Kidney (tissue), 14 donors: ENCODE results near the gene LBX2. TPM values are rescaled to one million over a fixed set of nuclear protein-coding genes. Genes with fewer than 3 reads are reported as not detected.

Experiments
- DNase-seq, 5 donors: peaks; one replicate each; pipeline ENCODE4 v3.0.0-alpha.2; 2013 to 2020
- FAIRE-seq: peaks from 2 replicates; lab custom pipeline; 2012; peaks lifted over from hg19 to GRCh38; lab: Jason Lieb, UNC
- H3K27ac ChIP-seq, 2 donors: one replicate each; pipeline ENCODE4 v1.7.0; 2013; ENCODE audit warnings: low read depth in 2 of 2, low read length in 2 of 2, inconsistent platforms in 1 of 2
- H3K27me3 ChIP-seq: one replicate; pipeline ENCODE4 v1.7.1; 2013; ENCODE audit warnings: low read length, inconsistent platforms; ENCODE audit not compliant: control insufficient read depth, insufficient read depth
- H3K36me3 ChIP-seq, 3 donors: one replicate each; pipeline versions ENCODE4 v1.7.0 to v1.7.1; 2013; ENCODE audit warnings: low read length in 3 of 3, control low read depth in 1 of 3, inconsistent platforms in 1 of 3; ENCODE audit not compliant: insufficient read depth in 3 of 3, control insufficient read depth in 2 of 3
- H3K4me1 ChIP-seq, 3 donors: one replicate each; pipeline versions ENCODE4 v1.7.0 to v1.7.1; 2013; ENCODE audit warnings: low read length in 3 of 3, inconsistent platforms in 1 of 3, low read depth in 1 of 3; ENCODE audit not compliant: control insufficient read depth in 2 of 3, insufficient read depth in 2 of 3
- H3K4me3 ChIP-seq, 3 donors: one replicate each; pipeline versions ENCODE4 v1.7.0 to v1.8.1; 2013; ENCODE audit warnings: low read length in 3 of 3, control low read depth in 1 of 3, inconsistent platforms in 1 of 3
- H3K9ac ChIP-seq, 3 donors: one replicate each; pipeline versions ENCODE4 v1.7.0 to v1.7.1; 2013; ENCODE audit warnings: low read length in 3 of 3, control low read depth in 1 of 3, inconsistent platforms in 1 of 3
- H3K9me3 ChIP-seq, 3 donors: one replicate each; pipeline versions ENCODE4 v1.7.0 to v1.7.1; 2013; ENCODE audit warnings: low read length in 3 of 3, control low read depth in 1 of 3, inconsistent platforms in 1 of 3; ENCODE audit not compliant: control insufficient read depth in 2 of 3, insufficient read depth in 1 of 3
- CTCF ChIP-seq: IDR thresholded peaks from 3 replicates; pipeline ENCODE4 v1.5.1; 2012; ENCODE audit warnings: mild to moderate bottlenecking, moderate library complexity, borderline replicate concordance; ENCODE audit not compliant: insufficient read depth; ENCODE audit errors: extremely low read depth
- intact Hi-C: fragments of 100-400 bp; cut with DNase I; formaldehyde crosslinking; loops from one replicate; pipeline ENCODE4 v1.11.1; 2022
- polyA plus RNA-seq: library from polyadenylated mRNA; stranded (reverse); fragments of 350-450 nt; fragmentation: Illumina TruSeq; extraction: RNeasy Lipid Tissue Mini Kit (QIAGEN cat#74804); gene quantifications from one replicate; pipeline ENCODE4 v1.2.3, GENCODE V29; 2014; ENCODE audit warnings: low read depth, low replicate concordance; ENCODE audit not compliant: insufficient read depth
- total RNA-seq: library from RNA; stranded (reverse); fragmentation: NEBNext Ultra II Directional; extraction: Animal tissue kit (Norgen Biotek cat#: 25700); gene quantifications from one replicate; pipeline ENCODE4 v1.2.1, GENCODE V29; 2021
- donor health status: control.
- donor health status: control.
- donor health status: control.
- donor health status: control.
- donor health status: control.
- donor health status: DM: yes; HTN: yes; CAD: no.
- donor health status: Normal renal cell carcinoma (clear cell type).

The LBX2 gene
- total and polyA plus RNA-seq, 2 donors from 2014 or later = 1.5 to 2.5 TPM

GRCh38 chr2:74495440-74495839, 4.0 kb downstream of the LBX2 start:
- no peak overlapping the region for H3K27ac ChIP-seq
- intact Hi-C loops = no loop called here
- DNase-seq = no peak
- H3K36me3 ChIP-seq = peaks cover 0 to 26% (median 24%) of the 10 kb centered on the region in 3 donors
- H3K4me3 ChIP-seq = no peak overlapping the region
- no peak for FAIRE-seq
- no peaks in the 10 kb centered on the region for H3K9me3 ChIP-seq
- H3K4me1 ChIP-seq = peaks cover 0 to 16% (median 10%) of the 10 kb centered on the region in 3 donors
- no peak overlapping the region for H3K9ac ChIP-seq
- TF ChIP-seq CTCF = no peak
- peaks cover 6% of the 10 kb centered on the region for H3K27me3 ChIP-seq

GRCh38 chr2:74493546-74493945, 5.9 kb downstream of the LBX2 start:
- FAIRE-seq (no peak), DNase-seq (no peak)
- intact Hi-C loops = no loop called here
- H3K36me3 ChIP-seq = peaks cover 0 to 30% (median 24%) of the 10 kb centered on the region in 3 donors
- H3K9me3 ChIP-seq = no peaks in the 10 kb centered on the region
- no peak for TF ChIP-seq CTCF
- peaks cover 0 to 8% (median 6%) of the 10 kb centered on the region in 3 donors for H3K4me1 ChIP-seq
- H3K4me3 ChIP-seq = no peak overlapping the region
- no peak overlapping the region for H3K9ac ChIP-seq
- H3K27ac ChIP-seq = no peak overlapping the region
- H3K27me3 ChIP-seq = peaks cover 5% of the 10 kb centered on the region

- FAIRE-seq (no peak), DNase-seq (peak in 1 of 5 donors; percentile 12)
- Histone ChIP-seq H3K4me1 (no peaks in the 10 kb centered on the region), H3K9ac (no peak overlapping the region), H3K36me3 (peaks cover 0 to 30% (median 24%) of the 10 kb centered on the region in 3 donors), H3K27ac (no peak overlapping the region), H3K9me3 (no peaks in the 10 kb centered on the region), H3K4me3 (no peak overlapping the region), H3K27me3 (no peaks in the 10 kb centered on the region)
- TF ChIP-seq CTCF = no peak
- intact Hi-C loops = no loop called here
Measured at GRCh38 chr2:74491648-74492544, 7.5 kb downstream of the LBX2 start.
